ENCODE results near the gene MICAL2.
A peak's percentile ranks its signal among the peaks of the same experiment; 100 is the strongest.

Gene MICAL2

DNA sequence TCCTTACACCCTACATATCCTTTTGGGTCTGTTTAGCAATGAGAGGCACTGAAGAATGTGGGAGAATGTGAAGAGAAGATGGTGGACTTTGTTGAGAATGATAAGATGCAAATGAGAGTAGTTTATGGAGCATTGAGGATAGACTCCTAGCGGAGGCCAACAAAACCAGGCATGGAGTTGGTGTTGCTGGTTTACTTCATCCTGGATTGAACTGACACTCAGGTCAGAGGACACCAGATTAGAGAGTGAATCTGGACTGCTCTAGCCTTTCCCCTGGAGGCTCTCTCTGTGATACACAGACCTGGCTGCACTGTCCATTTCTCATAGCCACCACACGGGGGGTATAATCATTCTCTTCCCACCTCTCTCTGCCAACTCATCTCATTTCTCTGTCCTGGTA lies 98.7 kb downstream of the MICAL2 start:
- DNase-seq (ENCODE audit: low read depth in 2 of 2): no peak

DNA sequence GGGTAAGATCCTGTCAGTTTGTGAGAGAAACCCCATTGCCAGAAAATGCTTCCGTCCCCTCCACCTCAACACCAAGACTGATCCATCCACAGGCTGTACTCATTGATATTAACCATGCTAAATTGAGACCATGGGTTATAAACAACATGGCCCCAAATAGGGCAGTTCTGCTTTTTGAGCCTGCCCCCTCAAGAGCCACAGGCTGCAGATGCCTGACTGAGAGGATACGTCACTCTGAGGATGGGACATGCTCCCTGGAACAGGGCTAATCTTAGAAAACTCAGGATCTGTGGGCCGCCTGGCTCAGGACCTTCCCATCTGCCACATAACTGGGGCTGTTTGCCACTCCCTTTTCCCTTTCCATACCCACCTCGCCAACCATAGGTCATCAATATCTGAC lies 99.8 kb downstream of the MICAL2 start:
- DNase-seq (ENCODE audit: low read depth in 2 of 2): no peak

DNA sequence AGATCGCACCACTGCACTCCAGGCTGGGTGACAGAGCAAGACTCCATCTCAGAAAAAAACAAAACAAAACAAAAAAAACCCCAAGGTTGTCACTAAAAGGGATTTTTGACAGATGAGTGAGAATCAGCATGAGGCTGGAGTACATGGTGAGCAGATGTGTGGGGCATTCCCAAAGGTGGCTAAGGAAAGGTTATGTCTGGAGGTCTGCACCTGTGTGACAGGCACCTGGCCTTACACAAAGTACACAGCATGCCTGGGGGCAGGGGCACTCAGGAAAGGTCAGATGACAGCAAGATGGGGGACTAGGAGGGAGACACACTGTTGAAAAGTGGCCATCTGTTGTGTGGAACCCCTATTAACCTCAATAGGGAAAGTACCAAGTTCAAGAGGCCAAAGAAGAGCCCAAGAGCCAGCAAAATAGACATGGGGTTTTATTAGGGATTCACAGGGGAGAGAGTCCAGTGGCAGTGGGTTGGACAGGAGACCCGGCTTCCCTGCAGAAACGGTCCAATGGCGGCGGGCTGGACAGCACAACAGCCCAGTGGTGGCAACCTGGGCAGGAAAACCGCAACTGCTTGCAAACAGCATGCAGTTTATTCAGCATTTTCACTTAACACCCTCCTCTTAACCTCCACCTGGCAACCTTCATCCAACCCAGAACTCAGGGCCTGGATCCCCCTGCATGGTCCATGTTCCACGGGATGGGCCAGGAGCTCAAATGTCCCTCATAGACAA lies 101.1 kb downstream of the MICAL2 start:
- no peak for DNase-seq (ENCODE audit: low read depth in 2 of 2)

DNA sequence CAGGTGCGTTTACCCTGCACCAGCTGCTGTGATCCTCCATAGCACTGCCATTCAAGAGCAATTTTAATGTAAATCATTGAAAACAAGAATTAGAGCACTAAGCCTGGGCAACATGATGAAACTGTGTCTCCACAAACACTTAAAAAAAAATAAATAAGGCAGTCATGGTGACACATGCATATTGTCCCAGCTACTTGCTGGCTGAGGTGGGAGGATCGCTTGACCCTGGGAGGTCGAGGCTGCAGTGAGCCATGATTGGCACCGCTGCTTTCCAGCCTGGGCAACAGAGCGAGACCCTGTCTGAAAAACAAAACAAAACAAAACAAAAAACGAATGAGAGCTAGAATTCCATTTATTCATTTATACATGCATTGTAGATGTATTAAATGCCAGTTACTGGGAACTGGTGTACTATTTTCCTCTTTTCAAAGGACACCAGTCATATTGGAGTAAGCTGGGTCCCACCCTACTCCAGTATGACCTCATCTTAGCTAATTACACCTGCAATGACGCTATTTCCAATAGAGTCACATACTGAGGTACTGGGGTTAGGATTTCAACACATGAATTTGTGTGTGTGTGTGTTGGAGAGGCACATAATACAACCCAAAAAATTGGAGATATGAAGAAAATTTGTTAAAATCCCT lies 101.9 kb downstream of the MICAL2 start:
- DNase-seq (ENCODE audit: low read depth in 2 of 2): no peak

DNA sequence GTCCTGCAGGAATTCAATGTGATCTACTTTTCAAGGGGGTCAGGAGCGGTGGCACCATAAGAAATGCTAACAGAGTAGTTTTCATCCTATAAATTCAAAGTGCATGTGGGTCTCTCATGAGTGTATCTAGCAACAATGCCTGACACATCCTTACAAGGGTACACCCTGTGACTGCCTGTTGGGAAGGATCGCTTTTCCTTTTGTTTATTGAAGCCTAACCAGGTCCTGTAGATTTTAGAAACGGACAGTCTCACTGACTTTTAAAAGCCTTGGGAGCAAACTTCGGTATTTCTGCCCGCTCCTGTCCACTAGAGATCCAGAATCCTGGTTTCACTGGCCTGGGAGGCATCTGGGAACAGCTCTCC lies 102.4 kb downstream of the MICAL2 start:
- DNase-seq (ENCODE audit: low read depth in 2 of 2): no peak

DNA sequence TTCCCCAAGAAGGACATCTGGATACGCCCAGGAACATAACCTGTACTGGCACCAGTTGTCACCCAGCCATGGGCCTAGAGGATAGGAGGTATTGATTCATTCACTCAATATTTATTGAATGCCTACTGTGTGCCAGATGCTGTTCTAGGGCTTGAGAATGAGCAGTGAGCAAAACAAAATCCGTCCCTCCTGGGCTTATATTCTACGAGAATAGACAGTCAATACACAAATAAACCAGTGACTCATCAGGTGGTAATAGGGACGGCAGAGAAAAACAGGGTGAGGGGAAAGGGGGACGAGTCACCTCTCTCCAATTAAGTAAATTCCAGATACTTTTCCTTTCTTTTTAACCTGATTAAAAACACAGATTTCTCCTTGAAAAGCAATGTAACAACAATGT lies 103.5 kb downstream of the MICAL2 start:
- DNase-seq (ENCODE audit: low read depth in 2 of 2): no peak

DNA sequence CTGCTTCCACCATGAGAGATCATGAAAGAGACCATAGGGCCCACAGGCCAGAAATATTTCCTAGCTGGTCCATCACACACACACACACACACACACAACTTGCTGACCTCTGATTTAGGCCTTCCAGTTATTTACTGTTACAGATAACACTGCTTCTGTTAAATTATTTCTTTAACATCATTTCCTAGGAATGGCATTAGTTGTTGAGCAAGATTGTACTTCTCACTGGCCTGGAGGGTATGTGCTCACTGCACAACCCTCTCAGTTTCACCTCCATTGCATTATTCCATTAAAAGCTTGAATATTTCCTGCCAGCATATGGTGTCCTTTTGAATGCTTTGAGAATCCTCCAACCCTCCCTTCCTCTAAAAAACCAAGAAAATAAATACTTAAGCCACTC lies 104.4 kb downstream of the MICAL2 start:
- no peak for DNase-seq (ENCODE audit: low read depth in 2 of 2)

DNA sequence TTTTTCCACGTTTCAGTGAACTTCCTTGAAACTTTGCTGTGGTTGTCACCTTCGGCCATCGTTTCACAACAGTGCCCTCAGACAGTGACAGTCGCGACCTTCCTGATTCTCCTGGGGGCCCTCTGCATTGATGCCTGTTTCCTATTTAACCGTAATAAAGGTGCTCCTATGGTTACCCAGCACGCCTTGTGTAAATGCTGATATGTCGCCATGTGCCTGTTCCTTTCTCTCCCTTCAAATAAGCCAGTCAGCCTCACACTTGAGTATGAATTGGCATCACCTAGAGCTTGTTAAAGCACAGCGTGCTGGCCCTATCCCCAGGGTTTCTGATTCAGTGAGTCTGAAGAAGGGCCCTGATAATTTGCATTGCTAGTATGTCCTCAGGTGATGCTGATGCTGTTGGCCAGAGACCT lies 104.8 kb downstream of the MICAL2 start:
- DNase-seq (ENCODE audit: low read depth in 2 of 2): no peak

DNA sequence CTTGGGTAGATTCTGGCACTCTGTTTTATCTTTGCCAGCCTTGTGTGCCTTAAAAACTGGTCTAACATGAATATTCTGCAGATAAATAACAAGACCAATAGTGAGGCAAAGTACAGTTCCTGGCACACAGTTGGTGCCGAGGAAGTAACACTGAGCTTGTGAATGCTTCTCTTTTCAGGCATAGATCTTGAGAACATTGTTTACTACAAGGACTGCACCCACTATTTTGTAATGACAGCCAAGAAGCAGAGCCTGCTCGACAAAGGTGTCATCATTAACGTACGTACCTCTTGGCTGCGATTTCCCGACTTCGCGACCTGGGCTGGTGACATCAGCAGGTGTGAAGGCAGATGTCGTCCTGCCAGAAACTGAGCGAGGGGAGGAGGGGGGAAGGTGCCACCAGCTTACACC lies 105.7 kb downstream of the MICAL2 start:
- DNase-seq (ENCODE audit: low read depth in 2 of 2): no peak

DNA sequence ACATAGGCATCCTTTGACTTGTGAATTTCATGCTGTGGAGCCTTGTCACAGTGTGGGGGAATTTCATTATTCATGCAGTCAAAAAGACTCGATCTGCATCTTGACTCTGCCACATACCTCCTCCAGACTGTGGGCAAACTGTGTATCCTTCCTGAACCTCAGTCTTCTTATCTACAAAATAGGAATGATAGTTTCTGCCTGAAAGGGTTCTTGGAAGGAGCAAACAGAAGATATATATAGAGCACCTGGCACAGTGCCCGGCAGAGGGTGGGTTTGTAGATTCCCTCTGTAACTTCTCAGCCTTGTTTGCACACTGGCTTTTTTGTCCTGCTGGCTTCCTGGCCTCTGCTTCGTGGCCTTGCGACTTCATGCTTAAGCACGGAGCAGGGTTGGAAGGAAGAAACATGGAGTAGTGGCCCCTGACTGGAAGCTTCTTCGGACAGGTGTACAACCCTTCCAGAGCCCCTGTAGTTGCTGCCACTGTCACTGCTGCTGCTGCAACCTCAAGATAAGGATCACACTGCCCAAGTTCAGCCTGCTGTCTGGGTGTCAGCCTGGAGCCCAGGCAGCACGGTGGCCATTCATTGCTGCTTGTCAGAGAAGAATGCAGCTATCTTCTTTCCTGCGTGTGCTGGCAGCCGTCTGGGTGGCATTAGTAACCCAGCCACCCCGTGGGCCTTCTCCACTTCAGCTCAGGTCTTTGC lies 106.4 kb downstream of the MICAL2 start:
- DNase-seq (ENCODE audit: low read depth in 2 of 2): no peak

DNA sequence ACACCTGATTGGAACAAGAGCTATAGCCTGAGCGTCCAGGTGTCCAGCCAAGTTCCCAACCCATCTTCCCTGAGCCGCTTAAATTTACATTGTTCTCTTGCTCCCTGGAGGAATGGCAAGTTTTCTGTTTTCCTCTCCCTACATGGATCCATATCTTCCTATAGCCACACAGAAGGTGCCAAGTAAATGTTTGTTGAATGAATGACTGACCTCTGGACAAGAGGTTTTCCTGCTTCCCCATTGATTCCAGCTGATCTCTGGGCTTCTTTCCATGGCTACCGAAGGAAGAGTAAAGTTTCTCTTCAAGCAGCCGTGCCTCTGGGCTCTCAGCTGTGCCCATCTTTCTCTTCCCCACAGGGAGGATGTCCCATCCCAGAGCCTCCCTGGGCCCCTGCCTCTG lies 107.5 kb downstream of the MICAL2 start:
- no peak for DNase-seq (ENCODE audit: low read depth in 2 of 2)

DNA sequence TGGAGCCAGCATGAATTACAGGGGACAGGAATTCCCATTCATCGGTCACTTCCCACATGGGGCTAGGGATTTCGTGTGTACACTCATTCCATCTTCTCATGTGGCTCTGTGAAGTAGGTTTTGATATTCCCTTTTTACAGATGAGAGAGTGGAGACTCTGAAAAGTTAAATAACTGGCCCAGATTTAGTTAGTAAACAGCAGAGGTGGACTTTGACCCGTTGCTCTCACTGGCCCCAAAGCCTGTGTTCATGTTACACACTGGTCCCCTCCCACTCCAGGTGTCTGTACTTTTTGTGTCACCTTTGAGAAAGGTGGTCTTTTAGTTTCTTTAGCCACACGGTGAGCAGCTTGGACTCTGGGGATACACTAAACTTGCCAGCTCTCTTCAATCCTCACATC lies 108.5 kb downstream of the MICAL2 start:
- DNase-seq (ENCODE audit: low read depth in 2 of 2): no peak

DNA sequence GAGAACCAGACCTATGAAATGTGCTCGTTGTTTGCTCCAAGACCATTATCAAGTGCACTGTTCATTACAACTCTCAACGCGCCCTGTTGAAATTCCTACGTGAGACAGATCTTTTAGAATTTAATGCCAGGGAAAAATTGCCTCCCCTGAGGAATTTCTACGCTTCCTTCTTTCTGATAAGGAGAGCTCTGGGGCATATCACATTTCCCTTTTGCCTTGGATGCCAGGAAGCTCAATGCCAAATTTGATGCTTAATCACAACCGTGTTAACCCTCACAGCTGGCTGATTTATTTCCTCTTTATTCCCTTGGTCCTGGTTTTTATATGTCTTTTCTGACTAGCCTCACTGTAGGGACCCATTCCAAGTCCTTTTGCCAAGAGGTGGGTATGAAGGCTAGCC lies 109.4 kb downstream of the MICAL2 start:
- DNase-seq (ENCODE audit: low read depth in 2 of 2): no peak

DNA sequence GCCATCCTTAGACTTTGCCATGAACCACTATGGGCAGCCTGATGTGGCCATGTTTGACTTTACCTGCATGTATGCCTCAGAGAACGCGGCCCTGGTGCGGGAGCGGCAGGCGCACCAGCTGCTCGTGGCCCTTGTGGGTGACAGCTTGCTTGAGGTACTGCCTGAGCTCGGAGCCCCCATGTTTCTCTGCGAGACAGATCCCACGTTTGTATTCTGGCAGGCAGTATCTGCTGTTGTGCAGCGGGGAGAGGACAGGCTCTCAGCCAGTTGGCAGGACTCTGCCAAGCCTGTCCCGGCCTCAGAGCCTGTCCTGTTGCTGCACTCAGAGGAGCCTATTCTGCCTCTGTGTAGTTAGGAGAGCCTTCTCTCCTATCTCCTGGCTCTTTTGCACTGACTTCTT lies 109.9 kb downstream of the MICAL2 start:
- DNase-seq (ENCODE audit: low read depth in 2 of 2): no peak

DNA sequence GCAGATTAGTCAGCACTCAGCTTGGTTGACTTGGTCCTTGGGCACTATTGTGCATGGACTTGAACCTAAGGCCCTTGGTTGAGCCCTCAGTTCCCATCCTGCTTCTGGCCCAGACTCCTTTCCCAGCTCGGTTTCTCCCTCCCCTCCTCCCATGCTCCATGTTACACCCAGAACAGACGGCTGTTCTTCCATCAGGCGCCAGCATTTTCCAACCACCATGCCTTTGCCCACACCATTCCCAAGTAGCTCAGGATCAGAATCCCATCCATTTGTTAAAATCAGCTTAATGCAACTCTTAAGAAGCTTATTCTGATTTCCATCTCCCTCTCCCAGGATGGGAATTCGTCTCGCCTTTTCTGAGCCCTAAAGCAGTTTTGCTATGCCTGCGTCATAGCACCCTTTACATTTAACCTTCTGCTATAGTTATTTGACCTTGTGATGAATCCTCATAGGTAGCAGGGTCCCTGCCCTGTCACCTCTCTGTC lies 110.7 kb downstream of the MICAL2 start:
- DNase-seq (ENCODE audit: low read depth in 2 of 2): no peak

DNA sequence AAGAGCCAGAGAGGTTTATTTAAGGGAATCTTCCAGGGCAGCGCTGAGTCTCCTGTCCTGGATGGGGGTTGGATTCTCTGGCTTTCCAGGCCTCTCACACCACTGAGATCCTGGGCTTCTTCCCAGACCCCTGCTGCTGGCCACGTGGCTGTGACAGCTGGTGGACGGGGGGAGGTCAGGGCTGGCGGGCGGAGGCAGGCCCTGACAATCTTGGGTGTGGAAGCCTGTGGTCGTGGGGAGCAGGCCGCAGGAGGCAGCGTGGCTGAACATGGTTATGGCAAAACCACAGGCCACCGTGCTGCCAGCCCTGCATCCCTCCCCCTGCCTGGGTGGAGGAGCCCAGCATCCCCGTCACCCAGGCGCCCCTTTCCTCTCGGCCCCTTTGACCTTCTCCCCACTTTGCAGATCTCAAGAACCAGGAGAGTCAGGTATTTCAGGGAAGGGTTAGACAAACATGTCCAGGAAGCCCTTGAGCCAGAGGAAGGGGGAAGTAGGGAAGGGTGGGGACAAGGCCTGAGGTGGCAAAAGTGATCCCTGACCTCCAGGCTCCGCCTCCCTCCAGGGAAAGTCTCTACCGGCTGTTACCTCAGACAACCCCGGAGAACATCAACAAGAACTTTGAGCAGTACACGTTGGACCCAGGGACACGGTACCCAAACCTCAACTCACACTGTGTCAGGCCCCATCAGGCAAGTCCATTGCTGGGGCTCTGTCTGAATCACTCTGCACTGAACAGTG lies 111.8 kb downstream of the MICAL2 start:
- DNase-seq (ENCODE audit: low read depth in 2 of 2): no peak

DNA sequence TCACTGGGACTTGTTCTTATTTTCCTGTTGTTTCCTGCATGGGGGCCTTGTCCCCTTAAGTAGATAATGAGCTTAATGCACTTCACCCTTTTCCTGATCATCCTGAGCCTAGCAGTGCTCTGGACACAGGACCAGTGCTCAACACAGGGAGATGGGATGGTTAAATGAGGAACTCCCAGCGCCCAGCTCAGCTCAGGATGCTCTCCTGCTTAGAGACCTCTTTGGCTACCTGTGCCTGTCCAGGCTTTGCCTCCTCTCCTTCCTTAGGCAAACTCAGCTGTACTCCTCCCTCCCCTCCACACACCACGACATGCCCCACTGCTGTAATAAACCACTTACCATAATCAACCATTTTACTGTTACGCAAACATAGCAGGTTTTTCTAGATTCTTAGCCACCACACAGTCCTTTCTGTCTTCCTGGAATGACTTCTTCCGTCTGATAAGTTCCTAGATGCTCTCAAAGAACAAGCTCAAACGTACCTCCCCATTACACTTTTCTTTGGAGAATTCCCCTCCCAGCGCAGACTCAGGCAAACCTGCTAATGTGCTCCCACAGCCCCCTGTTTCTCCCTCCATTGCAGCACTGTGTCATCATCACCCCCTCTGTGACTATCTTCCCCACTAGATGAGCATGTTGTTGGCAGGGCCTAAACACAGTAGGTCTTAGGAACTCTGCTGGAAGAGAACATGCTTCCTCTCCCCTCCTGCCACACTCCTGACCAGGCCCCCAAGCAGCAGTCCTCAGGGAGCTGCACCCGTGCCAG lies 113.6 kb downstream of the MICAL2 start:
- DNase-seq (ENCODE audit: low read depth in 2 of 2): no peak

DNA sequence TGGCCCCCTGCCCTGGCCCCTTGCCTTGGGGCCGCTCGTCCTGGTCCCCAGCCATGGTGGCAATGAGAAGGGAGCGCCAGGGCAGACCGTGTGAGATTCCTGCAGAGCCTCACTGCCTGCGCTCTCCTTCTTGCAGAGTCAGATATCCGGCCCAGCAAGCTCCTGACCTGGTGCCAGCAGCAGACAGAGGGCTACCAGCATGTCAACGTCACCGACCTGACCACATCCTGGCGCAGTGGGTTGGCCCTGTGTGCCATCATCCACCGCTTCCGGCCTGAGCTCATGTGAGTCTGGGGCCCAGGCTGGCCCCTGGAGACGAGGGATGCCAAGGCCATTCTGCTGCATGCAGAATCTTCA lies 114.1 kb downstream of the MICAL2 start:
- peak; percentile 72 to 80 for DNase-seq (ENCODE audit: low read depth in 2 of 2)

DNA sequence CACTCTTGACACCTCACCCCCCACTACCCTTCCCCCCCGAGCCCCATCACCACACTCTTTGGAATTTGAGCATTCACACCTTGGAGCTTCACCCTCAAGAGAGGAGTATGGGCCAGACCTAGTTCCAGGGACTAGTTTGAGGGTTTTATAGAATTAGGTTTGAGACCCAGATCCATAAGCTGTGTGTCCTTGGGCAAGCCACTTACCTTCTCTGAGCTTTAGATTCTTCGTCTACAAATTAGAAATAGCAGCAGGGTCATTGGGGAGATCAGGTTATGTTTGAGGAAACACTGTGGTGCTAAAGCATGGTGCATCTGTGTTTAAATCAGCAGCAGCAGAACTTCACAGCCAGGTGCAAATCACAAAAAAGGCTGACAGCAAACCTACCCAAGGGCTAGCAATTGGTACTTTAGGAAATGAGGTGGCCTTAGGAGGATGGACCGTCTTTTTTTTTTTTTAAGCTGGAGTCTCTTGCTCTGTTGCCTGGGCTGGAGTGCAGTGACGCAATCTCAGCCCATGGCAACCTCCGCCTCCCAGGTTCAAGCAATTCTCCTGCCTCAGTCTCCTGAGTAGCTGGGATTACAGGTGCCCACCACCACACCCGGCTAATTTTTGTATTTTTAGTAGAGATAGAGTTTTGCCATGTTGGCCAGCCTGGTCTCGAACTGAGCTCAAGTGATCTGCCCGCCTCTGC lies 114.8 kb downstream of the MICAL2 start:
- DNase-seq (ENCODE audit: low read depth in 2 of 2): no peak

DNA sequence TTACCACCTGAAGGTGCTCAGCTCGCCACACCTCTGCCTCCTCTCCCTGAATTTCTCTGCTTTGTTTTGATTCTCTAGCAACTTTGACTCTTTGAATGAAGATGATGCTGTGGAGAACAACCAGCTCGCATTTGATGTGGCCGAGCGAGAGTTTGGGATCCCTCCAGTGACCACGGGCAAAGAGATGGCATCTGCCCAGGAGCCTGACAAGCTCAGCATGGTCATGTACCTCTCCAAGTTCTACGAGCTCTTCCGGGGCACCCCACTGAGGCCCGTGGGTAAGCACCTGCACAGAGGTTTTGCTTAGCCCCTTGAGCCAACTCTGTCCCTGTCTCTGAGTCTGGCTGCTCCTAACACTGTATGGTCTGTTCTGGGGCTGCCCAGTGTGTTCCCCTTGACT lies 115.7 kb downstream of the MICAL2 start:
- no peak for DNase-seq (ENCODE audit: low read depth in 2 of 2)
